Keratinocyte (primary cell): ENCODE data around the gene MAN1C1. TPM values are rescaled to one million over a fixed set of nuclear protein-coding genes. Genes with fewer than 3 reads are reported as not detected.

Experiments used
- DNase-seq: peaks from one replicate; pipeline ENCODE4 v3.0.0-alpha.2; 2011; ENCODE audit warnings: low read depth, missing footprints, low spot score
- FAIRE-seq: peaks from 2 replicates; lab custom pipeline; 2011; peaks lifted over from hg19 to GRCh38; lab: Jason Lieb, UNC
- H2AFZ ChIP-seq: 2 replicates; pipeline ENCODE4 v1.6.0; 2012; ENCODE audit warnings: low read length, control low read depth, inconsistent platforms; ENCODE audit not compliant: control insufficient read depth
- H3K27ac ChIP-seq: 2 replicates; pipeline ENCODE4 v1.5.1; 2011; ENCODE audit warnings: low read length; ENCODE audit not compliant: control insufficient read depth, insufficient read depth
- H3K27me3 ChIP-seq: 3 replicates; pipeline ENCODE4 v1.6.0; 2011; ENCODE audit warnings: low read length; ENCODE audit not compliant: control insufficient read depth, insufficient read depth; ENCODE audit errors: extremely low read depth
- H3K36me3 ChIP-seq, 2 experiments: 2 replicates in 1 of 2; 3 replicates in 1 of 2; pipeline ENCODE4 v1.5.1; 2011; ENCODE audit warnings: low read length in 2 of 2, mild to moderate bottlenecking in 1 of 2; ENCODE audit not compliant: control insufficient read depth in 2 of 2, insufficient read depth in 2 of 2; ENCODE audit errors: extremely low read depth in 1 of 2
- H3K4me1 ChIP-seq: 3 replicates; pipeline ENCODE4 v1.5.1; 2011; ENCODE audit warnings: low read length; ENCODE audit not compliant: control insufficient read depth, insufficient read depth; ENCODE audit errors: extremely low read depth
- H3K4me2 ChIP-seq: 3 replicates; pipeline ENCODE4 v1.6.0; 2011; ENCODE audit warnings: low read depth, low read length; ENCODE audit not compliant: control insufficient read depth, insufficient read depth; ENCODE audit errors: extremely low read depth
- H3K4me3 ChIP-seq, 3 experiments: fragments of 200-600 bp in 1 of 3; sonication (generic) in 1 of 3; 2 replicates in 2 of 3; 3 replicates in 1 of 3; pipeline ENCODE4 v1.5.1; 2011 to 2016; ENCODE audit warnings: low read length in 3 of 3, mild to moderate bottlenecking in 3 of 3, control low read depth in 2 of 3, inconsistent platforms in 1 of 3, low read depth in 1 of 3, mixed read lengths in 1 of 3, mixed run types in 1 of 3, moderate library complexity in 1 of 3; ENCODE audit not compliant: control insufficient read depth in 2 of 3, insufficient read depth in 2 of 3; ENCODE audit errors: extremely low read depth in 1 of 3
- H3K79me2 ChIP-seq: 2 replicates; pipeline ENCODE4 v1.6.0; 2012; ENCODE audit warnings: low read length; ENCODE audit not compliant: control insufficient read depth, insufficient read depth
- H3K9ac ChIP-seq: 3 replicates; pipeline ENCODE4 v1.6.0; 2011; ENCODE audit warnings: low read length; ENCODE audit not compliant: control insufficient read depth, insufficient read depth; ENCODE audit errors: extremely low read depth
- H3K9me1 ChIP-seq: 3 replicates; pipeline ENCODE4 v1.6.0; 2011; ENCODE audit warnings: low read length; ENCODE audit not compliant: control insufficient read depth, insufficient read depth; ENCODE audit errors: extremely low read depth
- H3K9me3 ChIP-seq: 2 replicates; pipeline ENCODE4 v1.5.1; 2012; ENCODE audit warnings: low read depth, low read length; ENCODE audit not compliant: control insufficient read depth
- H4K20me1 ChIP-seq: 3 replicates; pipeline ENCODE4 v1.6.0; 2011; ENCODE audit warnings: low read length; ENCODE audit not compliant: control insufficient read depth, insufficient read depth; ENCODE audit errors: extremely low read depth
- EZH2 ChIP-seq: IDR thresholded peaks from one replicate; pipeline ENCODE4 v1.6.1; 2012; ENCODE audit warnings: inconsistent platforms, mild to moderate bottlenecking, low read length, moderate library complexity
- dilution Hi-C: fragments of 300-500 bp; cut with MboI; formaldehyde crosslinking; loops from one replicate; pipeline ENCODE4 v1.7.0; 2020; ENCODE audit warnings: low sequenced_read_pairs; ENCODE audit not compliant: extremely low pct_ligation_motif_present
- polyA plus RNA-seq, 5 experiments: library from polyadenylated mRNA; depleted of rRNA in 3 of 5; stranded (reverse) in 3 of 5; stranded (forward) in 1 of 5; unstranded in 1 of 5; fragments of >200 nt; gene quantifications; 1 replicate in 1 of 5; 2 replicates in 3 of 5; 3 replicates in 1 of 5; pipeline versions ENCODE4 v1.2.1 to v1.2.3, GENCODE V29; 2011 to 2012; ENCODE audit warnings: missing spikeins in 2 of 5, low read depth in 1 of 5, low replicate concordance in 1 of 5
- TF ChIP-seq, protein P1 (sequence below), 3 experiments: IDR thresholded peaks in 1 of 3; conservative IDR thresholded peaks in 1 of 3; optimal IDR thresholded peaks in 1 of 3; 2 replicates in 2 of 3; 3 replicates in 1 of 3; pipeline versions ENCODE3 to v1.5.1; 2011; ENCODE audit warnings: low read length in 3 of 3, mild to moderate bottlenecking in 3 of 3, moderate library complexity in 2 of 3, control low read depth in 1 of 3, inconsistent platforms in 1 of 3; ENCODE audit not compliant: insufficient read depth in 2 of 3; ENCODE audit errors: extremely low read depth in 1 of 3

Gene MAN1C1
- polyA plus RNA-seq, 1 donor (not counting 4 experiments of a cell fraction or from before 2014, with no cell fraction given), result 0.07 TPM

- TF ChIP-seq EZH2, result no peak
- TF ChIP-seq, protein P1, sequence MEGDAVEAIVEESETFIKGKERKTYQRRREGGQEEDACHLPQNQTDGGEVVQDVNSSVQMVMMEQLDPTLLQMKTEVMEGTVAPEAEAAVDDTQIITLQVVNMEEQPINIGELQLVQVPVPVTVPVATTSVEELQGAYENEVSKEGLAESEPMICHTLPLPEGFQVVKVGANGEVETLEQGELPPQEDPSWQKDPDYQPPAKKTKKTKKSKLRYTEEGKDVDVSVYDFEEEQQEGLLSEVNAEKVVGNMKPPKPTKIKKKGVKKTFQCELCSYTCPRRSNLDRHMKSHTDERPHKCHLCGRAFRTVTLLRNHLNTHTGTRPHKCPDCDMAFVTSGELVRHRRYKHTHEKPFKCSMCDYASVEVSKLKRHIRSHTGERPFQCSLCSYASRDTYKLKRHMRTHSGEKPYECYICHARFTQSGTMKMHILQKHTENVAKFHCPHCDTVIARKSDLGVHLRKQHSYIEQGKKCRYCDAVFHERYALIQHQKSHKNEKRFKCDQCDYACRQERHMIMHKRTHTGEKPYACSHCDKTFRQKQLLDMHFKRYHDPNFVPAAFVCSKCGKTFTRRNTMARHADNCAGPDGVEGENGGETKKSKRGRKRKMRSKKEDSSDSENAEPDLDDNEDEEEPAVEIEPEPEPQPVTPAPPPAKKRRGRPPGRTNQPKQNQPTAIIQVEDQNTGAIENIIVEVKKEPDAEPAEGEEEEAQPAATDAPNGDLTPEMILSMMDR (optimal IDR thresholded peaks at IDR 0.05 in 1 of 3, IDR thresholded peaks at IDR 0.05 in 1 of 3, conservative IDR thresholded peaks at IDR 0.05 in 1 of 3; ENCODE audit: extremely low read depth in 1 of 3, insufficient read depth in 2 of 3, low read length in 3 of 3), result no peak
- Histone ChIP-seq H3K9ac (no peak overlapping the region), H3K9me3 (no peaks in the 10 kb centered on the region), H3K4me2 (no peak overlapping the region), H3K27me3 (peaks cover 2% of the 10 kb centered on the region), H3K4me3 (no peak overlapping the region), H3K4me1 (peaks cover 33% of the 10 kb centered on the region), H4K20me1 (no peaks in the 10 kb centered on the region), H3K27ac (no peak overlapping the region), H3K9me1 (no peaks in the 10 kb centered on the region), H3K36me3 (no peaks in the 10 kb centered on the region), H2AFZ (no peak overlapping the region), H3K79me2 (no peaks in the 10 kb centered on the region)
- FAIRE-seq (peak; percentile 65), DNase-seq (no peak)
- dilution Hi-C loops, result no loop called here
Measured at GRCh38 chr1:25694167-25695007, 77.8 kb downstream of the MAN1C1 start.

DNA sequence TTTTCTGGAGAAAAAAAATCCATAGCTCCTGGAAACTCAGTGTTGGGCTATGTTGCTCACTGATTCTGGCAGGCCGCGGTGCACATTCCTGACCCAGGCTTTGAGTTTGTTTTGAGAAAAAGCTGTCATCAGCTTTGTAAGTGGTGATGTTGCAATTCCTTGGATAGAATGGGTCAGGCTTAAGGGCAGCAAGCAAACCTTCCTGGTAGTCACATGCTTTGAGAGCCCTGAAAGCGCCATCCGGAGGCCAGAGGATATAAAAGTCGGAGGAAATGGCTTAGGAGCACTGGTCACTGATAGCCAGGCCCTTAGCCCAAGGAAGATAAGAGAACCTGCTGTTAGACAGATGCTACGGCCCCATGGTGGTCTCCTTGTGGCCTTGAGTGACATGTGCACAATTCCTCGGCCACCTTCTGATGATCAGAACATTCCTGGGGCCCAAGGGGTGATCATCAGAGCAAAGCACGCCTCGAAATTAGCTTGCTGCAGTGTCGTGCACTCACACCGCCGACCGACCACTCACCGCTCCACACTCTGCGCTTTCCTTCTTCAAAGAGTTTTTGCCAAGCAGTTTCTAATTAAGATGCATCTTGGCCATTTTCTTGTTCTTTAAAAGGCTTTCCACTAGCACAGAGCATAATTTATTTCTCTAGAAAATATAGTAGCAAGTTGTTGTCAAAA lies 78.6 kb downstream of the MAN1C1 start:
- FAIRE-seq (peak; percentile 9), DNase-seq (no peak)
- TF ChIP-seq, protein P1 (optimal IDR thresholded peaks at IDR 0.05 in 1 of 3, IDR thresholded peaks at IDR 0.05 in 1 of 3, conservative IDR thresholded peaks at IDR 0.05 in 1 of 3; ENCODE audit: extremely low read depth in 1 of 3, insufficient read depth in 2 of 3, low read length in 3 of 3), result peak in 1 of 3 experiments; percentile 7
- TF ChIP-seq EZH2, result no peak
- Histone ChIP-seq H3K9me1 (no peaks in the 10 kb centered on the region), H4K20me1 (no peaks in the 10 kb centered on the region), H3K9ac (no peak overlapping the region), H3K9me3 (no peaks in the 10 kb centered on the region), H2AFZ (no peak overlapping the region), H3K4me3 (peak overlapping the region in 2 of 3 experiments; percentile 3 to 28), H3K79me2 (no peaks in the 10 kb centered on the region), H3K27me3 (no peaks in the 10 kb centered on the region), H3K36me3 (no peaks in the 10 kb centered on the region), H3K4me1 (peaks cover 33% of the 10 kb centered on the region), H3K27ac (peak overlapping the region; percentile 51), H3K4me2 (peak overlapping the region; percentile 70)
- dilution Hi-C loops, result no loop called here
